Left forelimb (tissue), 1 donor: ENCODE results near the gene PEAK1.
"Not testable (repeated sequence)": the region's sequence is repeated elsewhere in the genome, so short reads cannot be mapped to it uniquely, and the experiment has no call there.

Experiments
- DNase-seq: peaks from one replicate; pipeline ENCODE4 v3.0.0-alpha.2; 2018; ENCODE audit warnings: low spot score

Gene PEAK1

GRCh38 chr15:77425104-77425503 is 5.2 kb upstream of the PEAK1 start:
- no peak for DNase-seq

DNA sequence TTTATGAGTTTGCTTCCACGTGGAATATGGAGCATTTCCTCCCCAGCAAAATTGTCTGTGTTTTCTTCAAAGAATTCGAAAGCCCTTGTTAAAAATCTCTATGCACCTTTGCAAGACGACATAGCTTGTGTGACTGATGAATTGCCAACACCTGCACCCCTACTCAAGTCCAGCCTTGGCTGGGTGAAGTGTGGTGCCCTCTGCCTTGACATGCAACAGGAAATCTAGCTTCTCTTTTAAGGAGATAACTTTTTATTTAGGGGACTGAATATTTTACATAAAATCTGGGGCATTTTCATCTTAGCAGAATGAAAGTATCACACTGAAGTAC is 1.4 kb upstream of the PEAK1 start:
- no peak for DNase-seq

GRCh38 chr15:77420610-77421369 is 886 bp upstream of the PEAK1 start, which contains the start of gene HMG20A:
Gene HMG20A (plus strand): TSS chr15:77420888. CDS start chr15:77458408, 37,520 bp downstream.
- peak; percentile 90 for DNase-seq

- peak; percentile 72 for DNase-seq
Measured at GRCh38 chr15:77418966-77419835, 703 bp downstream of the PEAK1 start.

- DNase-seq: no peak
Measured at GRCh38 chr15:77418391-77418965, 1.4 kb downstream of the PEAK1 start.

DNA sequence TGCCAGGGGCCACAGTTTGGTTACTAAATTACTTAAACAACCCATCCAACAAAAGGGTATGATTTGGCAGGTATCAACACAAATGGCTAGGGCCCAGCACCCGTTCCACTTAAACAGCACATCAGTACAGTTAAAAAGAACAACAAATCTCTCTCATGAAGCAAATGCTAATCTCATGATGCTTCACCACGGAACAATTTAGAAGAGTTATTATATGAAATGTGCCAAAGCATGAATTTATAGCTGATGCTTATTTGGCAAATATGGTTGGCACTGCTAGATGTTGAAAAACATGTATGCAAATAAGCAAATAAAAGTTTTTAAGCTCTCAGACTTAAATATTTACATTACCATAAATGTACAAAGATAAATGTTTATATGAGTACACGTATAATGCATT is 2.3 kb downstream of the PEAK1 start:
- DNase-seq: no peak

DNA sequence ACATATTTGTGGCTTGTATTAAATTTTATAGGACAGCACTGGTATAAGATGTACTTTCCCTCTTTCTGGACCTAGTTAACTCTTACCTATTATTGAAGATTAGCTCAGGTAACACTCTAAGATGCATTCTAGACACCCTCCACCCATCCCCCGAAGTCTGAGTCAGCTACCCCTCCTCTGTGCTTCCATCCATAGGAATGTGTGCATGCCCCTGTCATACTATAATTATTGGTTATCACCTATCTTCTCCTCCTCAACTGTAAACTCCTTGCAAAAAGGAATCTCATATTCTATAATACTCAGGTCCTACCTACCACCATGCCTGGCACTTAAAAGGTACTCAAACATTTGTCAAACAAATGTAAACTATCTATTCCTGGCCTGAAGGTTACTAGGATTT is 3.0 kb downstream of the PEAK1 start:
- no peak for DNase-seq

GRCh38 chr15:77416148-77416455 is 3.8 kb downstream of the PEAK1 start:
- DNase-seq: no peak

DNA sequence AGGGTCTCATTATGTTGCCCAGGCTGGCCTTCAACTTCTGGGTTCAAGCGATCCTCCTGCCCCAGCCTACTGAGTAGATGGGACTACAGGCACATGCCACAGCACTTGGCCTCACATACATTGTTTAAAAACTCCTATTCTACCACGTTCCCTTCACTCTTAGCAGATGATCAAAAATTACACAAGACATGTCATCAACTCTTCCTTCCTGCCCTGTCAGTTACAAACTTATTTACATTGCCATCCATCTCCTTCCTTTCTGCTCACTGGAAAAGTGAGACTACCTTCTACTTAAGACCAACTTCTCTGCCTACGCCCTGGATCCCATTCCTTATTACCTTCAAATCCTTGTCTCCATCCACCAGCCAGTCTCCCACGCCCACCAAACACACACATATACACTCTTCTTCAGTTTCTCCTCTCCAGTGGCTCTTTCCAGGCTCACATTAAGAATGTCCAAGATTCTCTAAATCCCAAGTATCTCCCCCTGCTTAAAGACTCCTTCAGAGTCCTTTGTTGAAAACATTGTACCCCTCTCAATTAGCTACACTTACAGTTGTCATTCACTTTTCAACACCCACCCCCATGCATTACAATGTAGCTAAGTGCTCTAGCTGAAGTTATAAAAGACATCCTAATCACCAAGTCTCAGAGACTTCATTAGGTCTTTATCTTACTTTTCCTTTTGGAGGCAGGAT is 4.3 kb downstream of the PEAK1 start:
- no peak for DNase-seq

DNA sequence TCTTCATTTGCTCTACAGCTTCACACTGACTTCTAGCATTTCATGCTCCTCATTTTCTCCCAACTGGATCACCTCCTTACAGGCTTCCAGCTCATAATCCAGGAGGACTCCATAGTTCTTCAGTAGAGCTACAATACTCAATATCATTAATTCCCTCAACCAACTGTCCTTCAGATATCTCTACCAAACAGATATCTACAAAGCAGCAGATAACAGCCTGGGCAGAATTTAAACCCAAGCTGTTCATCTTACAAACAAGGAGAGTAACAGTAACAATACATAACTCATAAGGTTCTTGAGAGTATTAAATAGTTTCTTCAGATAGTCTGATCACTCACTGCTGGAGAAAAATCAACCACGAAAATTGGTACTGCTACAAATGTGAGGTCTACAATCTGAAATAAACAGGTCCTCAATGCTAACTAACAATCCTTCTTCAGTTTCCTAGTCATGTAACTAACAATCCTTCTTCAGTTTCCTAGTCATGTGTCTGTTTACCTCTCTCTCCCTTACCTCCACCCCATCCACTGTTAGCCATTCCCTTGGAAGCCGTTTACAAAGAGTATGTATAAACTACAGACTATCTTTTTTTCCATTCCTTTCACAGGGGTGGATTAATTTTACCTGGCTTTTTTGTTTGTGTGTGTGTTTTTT is 5.0 kb downstream of the PEAK1 start:
- DNase-seq: no peak

GRCh38 chr15:77413699-77414349 is 6.1 kb downstream of the PEAK1 start:
- no peak for DNase-seq

GRCh38 chr15:77412972-77413698 is 6.8 kb downstream of the PEAK1 start:
- no peak for DNase-seq

DNA sequence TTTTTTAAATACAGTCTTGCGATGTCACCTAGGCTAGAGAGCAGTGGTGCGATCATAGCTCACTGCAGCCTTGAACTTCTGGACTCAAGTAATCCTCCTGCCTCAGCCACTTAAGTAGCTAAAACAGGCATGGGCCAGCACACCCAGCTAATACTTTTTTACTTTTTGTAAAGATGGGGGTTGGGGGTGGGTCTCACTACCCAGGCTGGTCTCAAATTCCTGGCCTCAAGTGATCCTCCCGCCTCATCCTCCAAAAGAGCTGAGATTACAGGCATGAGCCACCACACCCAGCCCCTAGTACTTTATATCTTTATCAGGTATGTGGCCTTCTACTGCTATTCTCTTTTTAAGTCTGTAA is 8.3 kb downstream of the PEAK1 start:
- DNase-seq: no peak

DNA sequence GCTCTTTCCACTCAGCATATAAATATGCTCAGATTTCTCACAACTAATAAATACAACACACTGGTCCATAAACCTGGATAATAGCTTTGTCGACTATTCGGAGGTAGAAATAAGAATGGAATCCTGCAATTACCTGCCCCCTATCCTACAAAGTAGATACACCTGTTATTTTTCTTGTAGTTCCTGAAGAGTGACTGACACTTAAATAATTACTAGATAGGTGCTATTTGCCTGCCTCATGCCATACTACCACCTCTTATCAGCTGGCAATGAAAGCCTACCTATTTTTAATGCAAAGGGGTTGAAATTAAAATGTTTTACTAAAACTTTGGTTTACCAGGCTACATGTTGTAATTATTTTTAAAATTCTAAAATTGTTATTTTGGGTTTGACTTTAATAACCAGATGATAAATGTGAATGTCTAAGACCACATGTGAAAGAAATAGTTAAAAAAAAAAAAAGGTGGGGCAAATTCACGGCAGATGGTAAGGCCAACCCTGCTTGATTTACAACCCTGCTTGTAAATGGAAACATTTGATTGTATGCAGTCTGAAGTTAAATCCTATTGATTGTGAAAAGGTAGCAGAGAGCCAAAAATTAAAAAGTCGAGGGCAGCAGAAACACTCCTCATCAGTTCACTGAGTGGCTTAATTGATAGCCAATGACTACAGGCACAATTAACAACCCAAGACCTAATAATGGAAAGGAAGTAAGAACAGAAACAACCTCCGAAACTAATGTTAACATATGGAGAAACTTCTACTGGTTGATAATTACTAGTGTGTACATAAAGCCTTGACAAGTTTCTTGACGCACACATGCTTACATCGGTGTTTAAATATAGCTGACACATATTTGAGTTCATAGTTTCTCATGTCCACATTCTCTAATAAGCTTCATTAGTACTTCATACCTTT is 8.9 kb downstream of the PEAK1 start:
- no peak for DNase-seq

DNA sequence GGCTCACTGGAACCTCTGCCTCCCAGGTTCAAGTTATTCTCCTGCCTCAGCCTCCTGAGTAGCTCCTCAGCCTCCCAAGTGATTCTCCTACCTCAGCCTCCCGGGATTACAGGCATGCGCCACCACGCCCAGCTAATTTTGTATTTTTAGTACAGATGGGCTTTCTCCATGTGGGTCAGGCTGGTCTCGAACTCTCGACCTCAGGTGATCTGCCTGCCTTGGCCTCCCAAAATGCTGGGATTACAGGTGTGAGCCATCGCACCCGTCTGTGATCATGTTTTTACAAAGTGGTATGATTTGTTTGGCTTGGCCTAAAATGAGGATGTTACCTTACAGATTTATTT is 9.8 kb downstream of the PEAK1 start:
- DNase-seq: not testable (repeated sequence)

DNA sequence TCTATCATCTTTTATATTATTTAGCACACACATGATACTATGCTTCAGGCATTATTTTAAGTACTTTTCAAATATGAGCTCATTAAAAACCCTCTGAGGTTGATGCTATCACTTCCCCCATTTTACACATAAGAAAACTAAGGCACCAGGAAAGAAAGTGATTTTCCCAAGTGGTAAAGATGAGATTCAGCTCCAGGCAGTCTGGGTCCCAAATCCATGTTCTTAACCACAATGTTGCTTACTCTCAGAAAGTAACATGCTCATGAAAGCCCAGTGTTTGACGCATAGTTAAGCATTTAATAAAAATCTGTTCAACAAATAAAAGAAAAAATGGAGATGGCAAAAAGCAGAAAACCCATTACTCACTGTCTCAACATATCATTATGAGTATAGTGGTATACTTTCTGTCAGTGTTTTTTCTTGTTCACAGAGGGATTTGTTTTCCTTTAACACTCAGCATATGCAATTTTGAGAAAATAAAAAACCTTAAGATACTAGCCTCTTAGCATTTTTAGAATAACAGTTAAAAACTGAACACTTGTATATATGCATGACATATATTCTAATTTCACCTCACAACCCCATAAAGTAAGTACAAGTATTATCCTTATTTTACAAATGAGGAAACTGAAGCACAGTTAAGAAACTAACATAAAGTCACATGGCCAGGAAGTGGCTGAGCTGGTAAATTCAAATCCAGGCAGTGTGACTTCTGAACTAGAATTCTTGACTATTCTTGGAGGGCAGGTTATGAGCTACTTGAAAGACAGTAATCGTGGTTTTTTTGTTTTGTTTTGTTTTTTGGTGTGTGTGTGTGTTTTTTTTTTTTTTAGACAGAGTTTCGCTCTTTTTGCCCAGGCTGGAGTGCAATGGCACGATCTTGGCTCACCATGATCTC is 10.4 kb downstream of the PEAK1 start:
- DNase-seq: no peak

GRCh38 chr15:77406846-77407245 is 13.1 kb downstream of the PEAK1 start:
- DNase-seq: no peak

DNA sequence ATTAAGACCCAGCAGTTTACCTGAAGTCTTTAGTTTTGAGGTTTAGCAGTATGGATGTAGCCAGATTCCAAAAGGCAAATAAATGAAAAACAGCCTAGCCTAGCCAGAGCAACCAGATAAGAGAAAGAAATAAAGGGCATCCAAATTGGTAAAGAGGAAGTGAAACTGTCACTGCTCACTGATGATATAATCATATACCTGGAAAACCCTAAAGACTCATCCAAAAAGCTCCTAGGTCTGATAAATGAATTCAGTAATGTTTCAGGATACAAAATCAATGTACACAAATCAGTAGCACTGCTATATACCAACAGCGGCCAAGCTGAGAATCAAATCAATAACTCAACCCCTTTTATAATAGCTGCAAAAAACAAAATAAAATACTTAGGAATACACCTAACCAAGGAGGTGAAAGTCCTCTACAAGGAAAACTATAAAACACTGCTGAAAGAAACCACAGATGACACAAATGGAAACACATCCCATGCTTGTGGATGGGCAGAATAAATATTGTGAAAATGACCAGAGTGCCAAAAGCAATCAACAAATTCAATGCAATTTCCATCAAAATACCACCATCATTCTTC is 13.6 kb downstream of the PEAK1 start:
- not testable (repeated sequence) for DNase-seq
